ENCODE results near the gene OR10T2.

GRCh38 chr1:158355773-158356285 lies 43.4 kb downstream of the OR10T2 start:
- no peak for TF ChIP-seq POLR2A (IDR thresholded peaks at IDR 0.05)
- TF ChIP-seq CTCF (IDR thresholded peaks at IDR 0.05): no peak

All from heart left ventricle (tissue), 13 donors.